SK-N-MC (cell line): ENCODE data around the gene TLR5.

Source experiments
- EZH2 ChIP-seq: fragments of 200-600 bp; sonication (generic); IDR thresholded peaks from one replicate; pipeline ENCODE4 v1.6.1; 2017; ENCODE audit warnings: antibody characterized with exemption
- POLR2AphosphoS5 ChIP-seq: IDR thresholded peaks from 2 replicates; pipeline ENCODE4 v1.6.1; 2012; ENCODE audit warnings: mild to moderate bottlenecking, low read depth, low read length, borderline replicate concordance

DNA sequence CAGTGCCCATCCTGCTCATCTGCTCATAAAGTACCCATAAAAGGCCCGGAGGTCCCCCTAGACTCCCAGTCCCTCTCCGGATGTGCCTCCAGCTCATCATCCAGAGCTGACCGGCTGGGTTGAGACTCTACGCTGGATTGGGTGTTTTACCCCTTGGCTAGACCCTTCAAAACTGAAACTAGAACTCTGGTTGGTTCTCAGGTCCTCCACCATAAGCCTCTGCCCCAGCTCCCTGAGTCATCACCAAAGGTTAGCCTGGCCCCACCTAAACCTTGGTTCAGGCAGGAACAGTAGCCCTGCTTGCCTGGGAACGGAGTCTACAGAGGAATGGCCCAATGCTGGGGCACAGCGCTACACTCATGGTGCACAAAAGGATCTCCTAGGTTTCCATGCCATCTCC lies 75.1 kb downstream of the TLR5 start:
- TF ChIP-seq POLR2AphosphoS5 (no peak), EZH2 (no peak)
